MM.1S (cell line): ENCODE measurements around the gene QPCT.

ENCODE experiments used
- DNase-seq: peaks from one replicate; pipeline ENCODE4 v3.0.0-alpha.2; 2015
- H2AFZ ChIP-seq: fragments of 300-600 bp; sonication (generic); 2 replicates; pipeline ENCODE4 v1.6.0; 2016; ENCODE audit warnings: antibody characterized with exemption, low read length
- H3F3A ChIP-seq: fragments of 300-600 bp; sonication (generic); 2 replicates; pipeline ENCODE4 v1.6.1; 2016; ENCODE audit warnings: mild to moderate bottlenecking, antibody characterized with exemption, low read length, moderate library complexity, mixed read lengths; ENCODE audit not compliant: insufficient read depth
- H3K27ac ChIP-seq: fragments of 300-600 bp; sonication (generic); 2 replicates; pipeline ENCODE4 v1.5.1; 2016; ENCODE audit warnings: mild to moderate bottlenecking, low read length
- H3K27me3 ChIP-seq: fragments of 300-600 bp; sonication (generic); replicated peaks from 2 replicates; pipeline ENCODE4 v1.6.0; 2016; ENCODE audit warnings: low read length; ENCODE audit not compliant: insufficient read depth
- H3K36me3 ChIP-seq: fragments of 300-600 bp; sonication (generic); replicated peaks from 2 replicates; pipeline ENCODE4 v1.6.1; 2016; ENCODE audit warnings: mild to moderate bottlenecking, low read length, mixed read lengths; ENCODE audit not compliant: insufficient read depth
- H3K4me1 ChIP-seq: fragments of 300-600 bp; sonication (generic); 2 replicates; pipeline ENCODE4 v1.6.1; 2016; ENCODE audit warnings: low read length, mixed read lengths
- H3K4me2 ChIP-seq: fragments of 300-600 bp; sonication (generic); 2 replicates; pipeline ENCODE4 v1.6.0; 2016; ENCODE audit warnings: low read depth, low read length
- H3K4me3 ChIP-seq: fragments of 300-600 bp; sonication (generic); 2 replicates; pipeline ENCODE4 v1.5.1; 2016; ENCODE audit warnings: low read length, mixed read lengths
- H3K79me2 ChIP-seq: fragments of 300-600 bp; sonication (generic); 2 replicates; pipeline ENCODE4 v1.6.1; 2016; ENCODE audit warnings: mixed run types, low read length, mixed read lengths
- H3K9ac ChIP-seq: fragments of 300-600 bp; sonication (generic); 2 replicates; pipeline ENCODE4 v1.6.1; 2016; ENCODE audit warnings: low read length, mixed read lengths
- H3K9me2 ChIP-seq: fragments of 300-600 bp; sonication (generic); replicated peaks from 2 replicates; pipeline ENCODE4 v1.6.1; 2016; ENCODE audit warnings: mild to moderate bottlenecking, low read length, mixed read lengths; ENCODE audit not compliant: insufficient read depth
- H3K9me3 ChIP-seq: fragments of 300-600 bp; sonication (generic); replicated peaks from 2 replicates; pipeline ENCODE4 v1.6.1; 2016; ENCODE audit warnings: mild to moderate bottlenecking, low read length, mixed read lengths; ENCODE audit not compliant: insufficient read depth
- H4K20me1 ChIP-seq: fragments of 300-600 bp; sonication (generic); 2 replicates; pipeline ENCODE4 v1.6.1; 2016; ENCODE audit warnings: mild to moderate bottlenecking, low read length, moderate library complexity, mixed read lengths; ENCODE audit not compliant: insufficient read depth
- CTCF ChIP-seq: fragments of 300-600 bp; sonication (generic); IDR thresholded peaks from 2 replicates; pipeline ENCODE4 v1.5.1; 2016; ENCODE audit warnings: antibody characterized with exemption, low read length, mixed read lengths
- EZH2 ChIP-seq: fragments of 300-600 bp; sonication (generic); optimal IDR thresholded peaks from 2 replicates; pipeline ENCODE3; 2017; ENCODE audit warnings: low read depth, mild to moderate bottlenecking, antibody characterized with exemption, low read length, mixed read lengths
- EZH2phosphoT487 ChIP-seq: fragments of 300-600 bp; sonication (generic); IDR thresholded peaks from 2 replicates; pipeline ENCODE4 v1.6.1; 2018; ENCODE audit warnings: antibody characterized with exemption, low read length

QPCT gene

GRCh38 chr2:37315364-37315763, 29.1 kb upstream of the QPCT start:
- TF ChIP-seq EZH2phosphoT487 (no peak), CTCF (no peak), EZH2 (no peak)
- Histone ChIP-seq H3K4me3 (peak overlapping the region; percentile 88), H3K36me3 (peaks cover 22% of the 10 kb centered on the region; the same call in 1 of the 2 replicates), H3K79me2 (peaks cover 100% of the 10 kb centered on the region), H4K20me1 (no peaks in the 10 kb centered on the region), H3K27me3 (no peaks in the 10 kb centered on the region), H3K4me2 (peak overlapping the region; percentile 90), H3K9me3 (no peaks in the 10 kb centered on the region), H2AFZ (no peak overlapping the region), H3K27ac (peak overlapping the region; percentile 97), H3K9ac (peak overlapping the region; percentile 99), H3F3A (peaks cover 76% of the 10 kb centered on the region), H3K9me2 (no peaks in the 10 kb centered on the region), H3K4me1 (no peaks in the 10 kb centered on the region)
- peak; percentile 68 for DNase-seq

DNA sequence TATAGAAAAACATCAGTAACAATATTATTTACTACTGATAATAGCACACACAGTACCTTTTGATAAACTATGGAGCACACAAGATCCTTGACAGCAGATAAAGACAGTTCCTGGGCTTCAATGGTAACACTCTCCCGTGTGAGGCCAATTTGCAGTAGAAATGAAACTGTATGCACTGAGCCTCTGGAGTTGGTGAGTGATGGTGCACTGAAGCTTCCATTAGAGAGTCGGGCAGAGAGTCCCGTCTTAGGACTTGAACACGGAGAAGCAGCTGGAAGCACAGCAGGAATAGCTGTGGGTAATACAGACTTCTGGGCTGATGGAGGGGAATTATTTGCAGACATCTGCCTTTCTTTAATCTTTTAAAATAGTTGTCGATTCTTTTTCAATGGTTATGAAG, 28.2 kb upstream of the QPCT start:
- peak; percentile 84 for DNase-seq
- Histone ChIP-seq H3K9me3 (no peaks in the 10 kb centered on the region), H4K20me1 (no peaks in the 10 kb centered on the region), H3K4me2 (peak overlapping the region; percentile 90), H3K4me1 (no peaks in the 10 kb centered on the region), H3K9me2 (no peaks in the 10 kb centered on the region), H3K79me2 (peaks cover 100% of the 10 kb centered on the region), H3K27me3 (no peaks in the 10 kb centered on the region), H3F3A (peaks cover 72% of the 10 kb centered on the region), H3K27ac (peak overlapping the region; percentile 97), H3K36me3 (peaks cover 22% of the 10 kb centered on the region; the same call in 1 of the 2 replicates), H3K9ac (peak overlapping the region; percentile 99), H3K4me3 (peak overlapping the region; percentile 88), H2AFZ (no peak overlapping the region)
- TF ChIP-seq EZH2phosphoT487, result no peak
- TF ChIP-seq EZH2, result no peak

DNA sequence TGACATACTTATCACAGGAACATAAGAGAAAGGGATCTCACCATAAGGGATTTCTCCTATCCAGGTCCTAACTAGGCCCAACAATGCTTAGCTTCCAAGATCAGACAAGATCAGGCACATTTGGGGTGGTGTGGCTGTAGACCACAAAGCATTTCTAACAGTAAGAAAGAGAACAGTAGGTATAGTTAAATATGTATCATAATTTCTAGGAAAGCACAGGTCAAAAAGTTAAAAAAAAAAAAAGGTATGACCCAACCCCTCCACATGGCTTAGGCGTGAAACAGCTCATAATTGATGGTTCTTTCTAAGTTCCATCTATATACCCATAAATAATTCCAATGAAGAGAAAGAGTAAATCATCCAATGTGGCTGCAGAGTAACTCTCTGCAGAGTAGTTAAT, 26.7 kb upstream of the QPCT start:
- TF ChIP-seq CTCF (no peak), EZH2phosphoT487 (no peak), EZH2 (no peak)
- Histone ChIP-seq H3K79me2 (peaks cover 100% of the 10 kb centered on the region), H3K9me3 (no peaks in the 10 kb centered on the region), H2AFZ (no peak overlapping the region), H3K9me2 (no peaks in the 10 kb centered on the region), H3K27me3 (no peaks in the 10 kb centered on the region), H3K36me3 (peaks cover 22% of the 10 kb centered on the region; the same call in 1 of the 2 replicates), H3K4me3 (peak overlapping the region; percentile 88), H3K4me1 (no peaks in the 10 kb centered on the region), H3K4me2 (peak overlapping the region; percentile 90), H3K9ac (peak overlapping the region; percentile 99), H3K27ac (peak overlapping the region; percentile 97), H4K20me1 (no peaks in the 10 kb centered on the region), H3F3A (peaks cover 65% of the 10 kb centered on the region)
- DNase-seq, result peak; percentile 50

DNA sequence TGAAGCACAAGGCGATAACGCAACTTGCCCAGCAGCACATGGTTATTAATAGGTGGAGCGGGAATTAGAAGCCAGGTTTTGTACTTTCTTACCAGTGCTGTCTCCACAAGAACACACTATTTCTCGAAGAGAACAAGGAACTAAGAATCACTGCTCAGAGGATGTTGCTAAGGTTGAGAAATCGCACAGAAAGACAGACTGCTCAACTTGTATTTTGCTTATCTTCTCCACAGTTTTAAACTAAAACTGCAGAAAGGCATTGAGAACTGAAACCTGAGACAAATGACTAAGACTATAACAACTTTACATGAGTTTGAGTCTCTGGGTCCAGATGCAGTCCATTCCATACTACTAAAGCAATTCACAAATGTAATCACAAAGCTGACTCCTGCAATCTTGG, 26.0 kb upstream of the QPCT start:
- Histone ChIP-seq H3K9ac (peak overlapping the region; percentile 99), H3K4me2 (peak overlapping the region; percentile 90), H3K9me2 (no peaks in the 10 kb centered on the region), H3K79me2 (peaks cover 100% of the 10 kb centered on the region), H2AFZ (no peak overlapping the region), H3K27ac (peak overlapping the region; percentile 97), H4K20me1 (no peaks in the 10 kb centered on the region), H3K9me3 (no peaks in the 10 kb centered on the region), H3K36me3 (peaks cover 25% of the 10 kb centered on the region; the same call in 1 of the 2 replicates), H3F3A (peaks cover 62% of the 10 kb centered on the region), H3K27me3 (no peaks in the 10 kb centered on the region), H3K4me1 (no peaks in the 10 kb centered on the region), H3K4me3 (peak overlapping the region; percentile 88)
- no peak for TF ChIP-seq CTCF
- TF ChIP-seq EZH2phosphoT487, result no peak
- no peak for TF ChIP-seq EZH2
- DNase-seq, result peak; percentile 60
